Hepatocyte (in vitro differentiated cells): ENCODE results near the gene RABGAP1. TPM values are rescaled to one million over a fixed set of nuclear protein-coding genes. Genes with fewer than 3 reads are reported as not detected.
A peak's percentile ranks its signal among the peaks of the same experiment; 100 is the strongest.
"Not testable (repeated sequence)": the region's sequence is repeated elsewhere in the genome, so short reads cannot be mapped to it uniquely, and the experiment has no call there.

ENCODE experiments used
- DNase-seq: peaks from one replicate; pipeline ENCODE4 v3.0.0-alpha.2; 2016; ENCODE audit warnings: low spot score
- H2AFZ ChIP-seq: fragments of 200-600 bp; sonication (generic); 2 replicates; pipeline ENCODE4 v1.6.0; 2016; ENCODE audit warnings: antibody characterized with exemption, mild to moderate bottlenecking
- H3K27ac ChIP-seq: fragments of 200-600 bp; sonication (generic); 2 replicates; pipeline ENCODE4 v1.5.1; 2016; ENCODE audit warnings: mild to moderate bottlenecking
- H3K27me3 ChIP-seq: fragments of 200-600 bp; sonication (generic); 2 replicates; pipeline ENCODE4 v1.6.1; 2016
- H3K36me3 ChIP-seq: fragments of 200-600 bp; sonication (generic); replicated peaks from 2 replicates; pipeline ENCODE4 v1.5.1; 2016; ENCODE audit warnings: low read depth; ENCODE audit not compliant: insufficient read depth
- H3K4me1 ChIP-seq: fragments of 200-600 bp; sonication (generic); 2 replicates; pipeline ENCODE4 v1.5.1; 2016; ENCODE audit warnings: mild to moderate bottlenecking, moderate library complexity; ENCODE audit not compliant: insufficient read depth
- H3K4me2 ChIP-seq: fragments of 200-600 bp; sonication (generic); 2 replicates; pipeline ENCODE4 v1.6.0; 2016
- H3K4me3 ChIP-seq: fragments of 200-600 bp; sonication (generic); 2 replicates; pipeline ENCODE4 v1.5.1; 2016; ENCODE audit warnings: mild to moderate bottlenecking
- H3K79me2 ChIP-seq: fragments of 200-600 bp; sonication (generic); 2 replicates; pipeline ENCODE4 v1.6.0; 2017; ENCODE audit warnings: mild to moderate bottlenecking
- H3K9me2 ChIP-seq: fragments of 200-600 bp; sonication (generic); replicated peaks from 2 replicates; pipeline ENCODE4 v1.6.0; 2017; ENCODE audit warnings: mild to moderate bottlenecking; ENCODE audit not compliant: insufficient read depth
- H3K9me3 ChIP-seq: fragments of 200-600 bp; sonication (generic); 2 replicates; pipeline ENCODE4 v1.5.1; 2016; ENCODE audit warnings: low read depth, mild to moderate bottlenecking
- H4K20me1 ChIP-seq: fragments of 200-600 bp; sonication (generic); 2 replicates; pipeline ENCODE4 v1.6.0; 2016; ENCODE audit warnings: mild to moderate bottlenecking; ENCODE audit not compliant: insufficient read depth, poor library complexity, severe bottlenecking
- EZH2 ChIP-seq: fragments of 200-600 bp; sonication (generic); IDR thresholded peaks from 2 replicates; pipeline ENCODE4 v1.6.1; 2016; ENCODE audit warnings: antibody characterized with exemption, mild to moderate bottlenecking, borderline replicate concordance
- EZH2phosphoT487 ChIP-seq: fragments of 200-600 bp; sonication (generic); IDR thresholded peaks from one replicate; pipeline ENCODE4 v1.6.1; 2018; ENCODE audit warnings: antibody characterized with exemption, mild to moderate bottlenecking, low read depth, moderate library complexity; ENCODE audit not compliant: unreplicated experiment, severe bottlenecking
- WGBS: methylation state at CpG from one replicate; pipeline ENCODE4 v1.1.6; 2016; ENCODE audit warnings: low lambda C conversion rate; ENCODE audit errors: missing lambda C conversion rate; 5-methylcytosine and 5-hydroxymethylcytosine counted together
- polyA plus RNA-seq: library from polyadenylated mRNA; unstranded; fragments of >200 nt; fragmentation: Nextera tagmentation; extraction: Ambion mirVana; gene quantifications from 2 replicates; pipeline ENCODE4 v1.2.1, GENCODE V29; 2016
- total RNA-seq: library from RNA; depleted of rRNA; stranded (reverse); fragments of >200 nt; gene quantifications from 2 replicates; pipeline ENCODE4 v1.2.3, GENCODE V29; 2014
- TF ChIP-seq, protein P1 (sequence below): fragments of 200-600 bp; sonication (generic); IDR thresholded peaks from 2 replicates; pipeline ENCODE4 v1.5.1; 2016; ENCODE audit warnings: antibody characterized with exemption, mild to moderate bottlenecking; ENCODE audit not compliant: poor library complexity

RABGAP1 gene
- total and polyA plus RNA-seq, 2 experiments from 2014 or later = 26.8 to 58.4 TPM

DNA sequence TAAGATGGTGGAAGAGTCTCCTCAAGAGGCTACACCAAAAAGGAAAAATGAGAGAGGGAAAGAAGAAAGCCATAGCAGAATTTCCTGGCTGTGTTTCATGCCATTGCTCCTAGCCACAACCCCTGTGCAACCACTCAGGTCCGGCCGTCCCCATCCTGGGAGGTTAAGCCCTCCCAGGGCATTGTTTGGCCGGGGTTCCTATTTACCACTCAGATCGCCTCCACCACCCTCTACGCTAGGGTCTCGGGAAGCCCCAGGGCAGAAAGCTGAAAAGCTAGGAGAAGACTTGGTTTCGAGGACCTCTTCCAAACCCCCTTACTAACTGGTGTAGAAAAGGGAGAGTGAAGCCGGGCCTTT is 36.4 kb upstream of the RABGAP1 start:
- Histone ChIP-seq H4K20me1 (peaks cover 17% of the 10 kb centered on the region), H2AFZ (peak overlapping the region; percentile 58), H3K79me2 (peaks cover 59% of the 10 kb centered on the region), H3K36me3 (no peaks in the 10 kb centered on the region), H3K4me2 (peak overlapping the region; percentile 90), H3K4me1 (peaks cover 11% of the 10 kb centered on the region), H3K27me3 (no peaks in the 10 kb centered on the region), H3K4me3 (peak overlapping the region; percentile 60), H3K9me3 (no peaks in the 10 kb centered on the region), H3K9me2 (no peaks in the 10 kb centered on the region), H3K27ac (peak overlapping the region; percentile 95)
- WGBS = under 1% methylated on average over 8 of the region's 8 CpGs
- TF ChIP-seq EZH2 (no peak), EZH2phosphoT487 (no peak)
- TF ChIP-seq, protein P1, sequence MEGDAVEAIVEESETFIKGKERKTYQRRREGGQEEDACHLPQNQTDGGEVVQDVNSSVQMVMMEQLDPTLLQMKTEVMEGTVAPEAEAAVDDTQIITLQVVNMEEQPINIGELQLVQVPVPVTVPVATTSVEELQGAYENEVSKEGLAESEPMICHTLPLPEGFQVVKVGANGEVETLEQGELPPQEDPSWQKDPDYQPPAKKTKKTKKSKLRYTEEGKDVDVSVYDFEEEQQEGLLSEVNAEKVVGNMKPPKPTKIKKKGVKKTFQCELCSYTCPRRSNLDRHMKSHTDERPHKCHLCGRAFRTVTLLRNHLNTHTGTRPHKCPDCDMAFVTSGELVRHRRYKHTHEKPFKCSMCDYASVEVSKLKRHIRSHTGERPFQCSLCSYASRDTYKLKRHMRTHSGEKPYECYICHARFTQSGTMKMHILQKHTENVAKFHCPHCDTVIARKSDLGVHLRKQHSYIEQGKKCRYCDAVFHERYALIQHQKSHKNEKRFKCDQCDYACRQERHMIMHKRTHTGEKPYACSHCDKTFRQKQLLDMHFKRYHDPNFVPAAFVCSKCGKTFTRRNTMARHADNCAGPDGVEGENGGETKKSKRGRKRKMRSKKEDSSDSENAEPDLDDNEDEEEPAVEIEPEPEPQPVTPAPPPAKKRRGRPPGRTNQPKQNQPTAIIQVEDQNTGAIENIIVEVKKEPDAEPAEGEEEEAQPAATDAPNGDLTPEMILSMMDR = no peak
- peak; percentile 52 for DNase-seq

DNA sequence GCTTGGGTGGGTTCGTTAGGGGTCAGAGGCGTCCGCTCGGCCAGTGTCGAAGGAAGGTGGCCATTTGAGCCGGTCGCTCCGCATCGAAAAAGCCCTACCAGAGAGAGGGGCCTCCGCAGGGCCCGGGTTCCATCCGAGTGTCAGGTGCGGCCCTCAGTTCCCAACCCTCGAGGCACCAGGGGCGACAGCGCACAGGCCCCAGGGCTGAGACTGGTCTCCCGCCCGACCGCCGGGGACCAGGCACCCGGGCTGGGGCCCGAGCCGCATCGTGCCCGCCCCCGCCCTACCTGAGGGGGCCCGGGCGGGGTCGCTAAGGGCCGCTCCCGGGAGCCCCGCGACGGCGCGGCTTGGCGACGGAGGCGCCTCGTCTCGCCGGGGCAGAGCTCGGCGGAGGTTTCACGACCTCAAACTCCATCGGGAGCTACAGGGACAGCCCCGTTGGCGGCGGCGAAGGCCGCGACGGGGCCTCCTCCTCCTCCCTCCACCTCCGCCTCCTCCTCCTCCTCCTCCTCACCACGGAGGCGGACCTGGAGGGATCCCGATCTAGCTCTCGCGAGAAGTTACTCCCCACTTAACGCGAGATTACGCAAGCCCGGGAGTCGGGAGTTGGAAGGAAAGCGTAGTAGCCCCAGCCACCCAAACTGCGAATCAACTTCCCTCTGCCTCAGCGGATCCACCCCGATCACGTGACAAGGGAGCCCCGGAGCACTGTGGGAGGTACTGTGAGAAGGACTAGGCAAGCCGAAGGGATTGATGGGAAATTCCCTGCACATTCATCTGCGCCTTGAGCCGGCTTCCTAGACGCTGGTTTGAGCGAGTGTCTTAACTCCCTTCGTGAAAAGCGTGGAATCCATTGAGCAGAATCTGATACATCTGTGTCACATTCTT is 35.8 kb upstream of the RABGAP1 start, which contains the start of gene RC3H2:
Gene RC3H2 (minus strand): TSS at position 537 of the 888 bp plus-strand sequence. CDS start 7,850 bp downstream, outside the sequence.
- no peaks in the 10 kb centered on the region for H3K36me3 ChIP-seq
- H2AFZ ChIP-seq = peak within 1 kb of the TSS; percentile 63
- peaks cover 59% of the 10 kb centered on the region for H3K79me2 ChIP-seq
- H3K4me2 ChIP-seq = peak within 1 kb of the TSS; percentile 90
- H3K4me1 ChIP-seq = peaks cover 11% of the 10 kb centered on the region
- peak within 1 kb of the TSS; percentile 60 for H3K4me3 ChIP-seq
- no peaks in the 10 kb centered on the region for H3K9me2 ChIP-seq
- peak within 1 kb of the TSS; percentile 95 for H3K27ac ChIP-seq
- no peaks in the 10 kb centered on the region for H3K9me3 ChIP-seq
- H3K27me3 ChIP-seq = no peaks in the 10 kb centered on the region
- DNase-seq = peak; percentile 99
- peaks cover 10% of the 10 kb centered on the region for H4K20me1 ChIP-seq
- WGBS = 1% methylated on average over 52 of the region's 77 CpGs
- TF ChIP-seq, protein P1 = no peak
- TF ChIP-seq EZH2phosphoT487 = no peak
- TF ChIP-seq EZH2 = no peak

DNA sequence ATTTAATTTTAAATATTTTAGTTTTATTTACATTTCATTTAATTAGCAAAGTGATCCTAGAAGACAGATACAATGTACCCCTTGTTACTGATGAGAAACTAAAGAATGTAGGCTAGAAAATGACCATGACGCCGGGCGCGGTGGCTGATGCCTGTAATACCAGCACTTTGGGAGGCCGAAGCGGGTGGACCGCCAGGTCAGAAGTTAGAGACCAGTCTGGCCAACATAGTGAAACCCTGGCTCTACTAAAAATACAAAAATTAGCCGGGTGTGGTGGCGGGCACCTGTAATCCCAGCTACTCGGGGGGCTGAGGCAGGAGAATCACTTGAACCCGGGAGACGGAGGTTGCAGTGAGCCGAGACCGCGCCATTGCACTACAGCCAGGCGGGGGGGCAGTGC is 34.7 kb upstream of the RABGAP1 start:
- peaks cover 59% of the 10 kb centered on the region for H3K79me2 ChIP-seq
- not testable (repeated sequence) for H3K9me3 ChIP-seq, H3K4me3 ChIP-seq, H3K27me3 ChIP-seq, H2AFZ ChIP-seq, H4K20me1 ChIP-seq, H3K36me3 ChIP-seq, DNase-seq, H3K9me2 ChIP-seq
- H3K4me2 ChIP-seq = peak overlapping the region; percentile 69
- WGBS = 97% methylated on average over 16 of the region's 16 CpGs
- peaks cover 11% of the 10 kb centered on the region for H3K4me1 ChIP-seq
- H3K27ac ChIP-seq = peak overlapping the region; percentile 68

DNA sequence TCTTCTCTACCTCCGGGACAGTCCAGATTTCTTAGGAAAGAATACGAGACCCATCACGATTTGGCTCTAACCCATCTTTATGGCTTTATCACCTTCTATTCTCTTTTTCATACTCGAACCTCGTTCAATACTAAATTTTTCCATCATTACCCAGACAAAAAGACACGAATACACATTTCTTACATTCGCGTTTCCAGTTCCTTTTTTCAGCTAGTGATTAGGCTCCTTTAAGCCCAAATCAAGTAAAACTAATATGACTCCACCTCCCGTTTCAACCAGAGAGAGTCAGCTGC is 28.2 kb upstream of the RABGAP1 start:
- DNase-seq = no peak
- Histone ChIP-seq H3K36me3 (peaks cover 3% of the 10 kb centered on the region), H3K9me3 (no peaks in the 10 kb centered on the region), H3K4me2 (peak overlapping the region; percentile 82), H3K4me1 (peaks cover 6% of the 10 kb centered on the region), H3K27me3 (no peaks in the 10 kb centered on the region), H3K4me3 (peak overlapping the region; percentile 82), H4K20me1 (no peaks in the 10 kb centered on the region), H2AFZ (peak overlapping the region; percentile 93), H3K79me2 (peaks cover 39% of the 10 kb centered on the region), H3K27ac (peak overlapping the region; percentile 94), H3K9me2 (no peaks in the 10 kb centered on the region)
- WGBS = 8% methylated on average over 9 of the region's 9 CpGs
- TF ChIP-seq, protein P1 = no peak
- TF ChIP-seq EZH2 = no peak
- TF ChIP-seq EZH2phosphoT487 = no peak
